Astrocyte (in vitro differentiated cells and primary cell): Measurements from ENCODE around the gene COL19A1. TPM values are rescaled to one million over a fixed set of nuclear protein-coding genes. Genes with fewer than 3 reads are reported as not detected.

Experiments
- DNase-seq: peaks from one replicate; pipeline ENCODE4 v3.0.0-alpha.2; 2010; ENCODE audit warnings: low read depth
- FAIRE-seq: peaks from 2 replicates; lab custom pipeline; 2011; peaks lifted over from hg19 to GRCh38; lab: Jason Lieb, UNC
- H2AFZ ChIP-seq: 2 replicates; pipeline ENCODE4 v1.6.0; 2012; ENCODE audit warnings: low read depth, low read length, inconsistent platforms
- H3K27ac ChIP-seq: 2 replicates; pipeline ENCODE4 v1.5.1; 2011; ENCODE audit warnings: low read depth, low read length, inconsistent platforms
- H3K27me3 ChIP-seq: 2 replicates; pipeline ENCODE4 v1.6.0; 2011; ENCODE audit warnings: low read length, inconsistent platforms; ENCODE audit not compliant: insufficient read depth
- H3K36me3 ChIP-seq: 2 replicates; pipeline ENCODE4 v1.5.1; 2011; ENCODE audit warnings: low read length, inconsistent platforms; ENCODE audit not compliant: insufficient read depth
- H3K4me1 ChIP-seq: 2 replicates; pipeline ENCODE4 v1.5.1; 2011; ENCODE audit warnings: low read length, inconsistent platforms; ENCODE audit not compliant: insufficient read depth
- H3K4me2 ChIP-seq: 2 replicates; pipeline ENCODE4 v1.6.0; 2012; ENCODE audit warnings: low read length, inconsistent platforms
- H3K4me3 ChIP-seq: 2 replicates; pipeline ENCODE4 v1.5.1; 2011; ENCODE audit warnings: low read depth, mild to moderate bottlenecking, low read length, inconsistent platforms; ENCODE audit not compliant: insufficient read depth
- H3K79me2 ChIP-seq: 2 replicates; pipeline ENCODE4 v1.6.0; 2012; ENCODE audit warnings: mild to moderate bottlenecking, low read length, inconsistent platforms; ENCODE audit not compliant: insufficient read depth
- H3K9ac ChIP-seq: 2 replicates; pipeline ENCODE4 v1.6.0; 2012; ENCODE audit warnings: mild to moderate bottlenecking, low read length, inconsistent platforms
- H3K9me3 ChIP-seq: 2 replicates; pipeline ENCODE4 v1.5.1; 2012; ENCODE audit warnings: low read depth, mild to moderate bottlenecking, low read length, inconsistent platforms; ENCODE audit not compliant: insufficient read depth
- H4K20me1 ChIP-seq: 2 replicates; pipeline ENCODE4 v1.6.0; 2012; ENCODE audit warnings: low read length, inconsistent platforms; ENCODE audit not compliant: insufficient read depth
- H3K27ac Mint-ChIP-seq: one replicate; pipeline ENCODE4 v1.8.0; 2021; ENCODE audit warnings: mild to moderate bottlenecking, mixed read lengths; ENCODE audit not compliant: unreplicated experiment
- H3K27me3 Mint-ChIP-seq: one replicate; pipeline ENCODE4 v1.8.0; 2021; ENCODE audit warnings: low read depth, mixed read lengths; ENCODE audit not compliant: unreplicated experiment
- H3K36me3 Mint-ChIP-seq: one replicate; pipeline ENCODE4 v1.8.0; 2021; ENCODE audit warnings: low read depth, mixed read lengths; ENCODE audit not compliant: unreplicated experiment
- H3K4me1 Mint-ChIP-seq: one replicate; pipeline ENCODE4 v1.8.0; 2021; ENCODE audit warnings: low read depth, mixed read lengths; ENCODE audit not compliant: unreplicated experiment
- H3K4me3 Mint-ChIP-seq: one replicate; pipeline ENCODE4 v1.8.0; 2021; ENCODE audit warnings: mild to moderate bottlenecking, moderate library complexity, mixed read lengths; ENCODE audit not compliant: unreplicated experiment
- H3K9me3 Mint-ChIP-seq: one replicate; pipeline ENCODE4 v1.8.0; 2021; ENCODE audit warnings: mild to moderate bottlenecking, mixed read lengths; ENCODE audit not compliant: unreplicated experiment
- EZH2 ChIP-seq: IDR thresholded peaks from 2 replicates; pipeline ENCODE4 v1.6.1; 2012; ENCODE audit warnings: mild to moderate bottlenecking, low read length, inconsistent platforms; ENCODE audit not compliant: insufficient read depth
- total RNA-seq: library from RNA; stranded (reverse); gene quantifications from 2 replicates; pipeline ENCODE4 v1.2.1, GENCODE V29; 2021
- TF ChIP-seq, protein P1 (sequence below): IDR thresholded peaks from 2 replicates; pipeline ENCODE4 v1.5.1; 2011; ENCODE audit warnings: low read depth, mild to moderate bottlenecking, inconsistent platforms, low read length, moderate library complexity; ENCODE audit not compliant: insufficient read depth

Gene COL19A1
- total RNA-seq, 1 donor from 2014 or later: 0.18 TPM

DNA sequence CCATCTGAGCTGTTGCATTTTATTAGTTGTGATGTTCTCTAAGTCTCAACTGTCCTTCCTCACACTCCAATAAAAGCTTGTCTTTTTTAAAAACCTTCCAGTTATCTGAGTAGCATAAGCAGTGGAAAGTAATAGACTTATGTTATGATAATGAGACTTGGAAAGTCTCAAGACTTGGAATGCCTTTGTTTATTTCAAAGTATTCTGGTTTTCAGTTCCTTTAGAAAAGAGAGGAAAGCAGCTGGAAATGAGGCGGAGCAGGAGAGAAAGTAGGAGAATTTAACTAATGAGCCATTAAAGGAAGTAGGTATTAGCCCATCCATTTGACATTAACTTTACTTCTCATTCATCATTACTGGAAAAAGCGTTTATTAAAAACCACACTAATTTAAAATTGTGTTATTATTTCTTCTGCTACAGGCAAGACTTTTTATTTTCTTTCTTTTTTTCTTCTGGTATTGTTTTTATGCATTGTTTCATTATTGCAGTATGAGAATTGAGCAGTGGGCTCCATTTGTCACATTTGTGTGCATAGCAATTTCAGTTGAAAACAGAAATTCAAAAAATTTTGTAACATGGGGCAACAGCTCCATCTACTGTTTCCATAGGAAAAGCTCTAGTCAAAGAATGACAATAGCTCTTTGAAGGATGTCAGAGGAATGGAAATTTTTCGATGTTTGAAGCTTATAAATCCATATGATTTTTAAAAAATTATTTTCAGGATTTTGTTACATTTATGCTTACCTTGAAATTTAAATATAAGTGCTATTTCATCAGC lies 241.7 kb downstream of the COL19A1 start:
- no peak overlapping the region for H3K27ac Mint-ChIP-seq
- no peak for TF ChIP-seq EZH2
- TF ChIP-seq, protein P1, sequence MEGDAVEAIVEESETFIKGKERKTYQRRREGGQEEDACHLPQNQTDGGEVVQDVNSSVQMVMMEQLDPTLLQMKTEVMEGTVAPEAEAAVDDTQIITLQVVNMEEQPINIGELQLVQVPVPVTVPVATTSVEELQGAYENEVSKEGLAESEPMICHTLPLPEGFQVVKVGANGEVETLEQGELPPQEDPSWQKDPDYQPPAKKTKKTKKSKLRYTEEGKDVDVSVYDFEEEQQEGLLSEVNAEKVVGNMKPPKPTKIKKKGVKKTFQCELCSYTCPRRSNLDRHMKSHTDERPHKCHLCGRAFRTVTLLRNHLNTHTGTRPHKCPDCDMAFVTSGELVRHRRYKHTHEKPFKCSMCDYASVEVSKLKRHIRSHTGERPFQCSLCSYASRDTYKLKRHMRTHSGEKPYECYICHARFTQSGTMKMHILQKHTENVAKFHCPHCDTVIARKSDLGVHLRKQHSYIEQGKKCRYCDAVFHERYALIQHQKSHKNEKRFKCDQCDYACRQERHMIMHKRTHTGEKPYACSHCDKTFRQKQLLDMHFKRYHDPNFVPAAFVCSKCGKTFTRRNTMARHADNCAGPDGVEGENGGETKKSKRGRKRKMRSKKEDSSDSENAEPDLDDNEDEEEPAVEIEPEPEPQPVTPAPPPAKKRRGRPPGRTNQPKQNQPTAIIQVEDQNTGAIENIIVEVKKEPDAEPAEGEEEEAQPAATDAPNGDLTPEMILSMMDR: peak; percentile 83
- peak; percentile 81 for FAIRE-seq

DNA sequence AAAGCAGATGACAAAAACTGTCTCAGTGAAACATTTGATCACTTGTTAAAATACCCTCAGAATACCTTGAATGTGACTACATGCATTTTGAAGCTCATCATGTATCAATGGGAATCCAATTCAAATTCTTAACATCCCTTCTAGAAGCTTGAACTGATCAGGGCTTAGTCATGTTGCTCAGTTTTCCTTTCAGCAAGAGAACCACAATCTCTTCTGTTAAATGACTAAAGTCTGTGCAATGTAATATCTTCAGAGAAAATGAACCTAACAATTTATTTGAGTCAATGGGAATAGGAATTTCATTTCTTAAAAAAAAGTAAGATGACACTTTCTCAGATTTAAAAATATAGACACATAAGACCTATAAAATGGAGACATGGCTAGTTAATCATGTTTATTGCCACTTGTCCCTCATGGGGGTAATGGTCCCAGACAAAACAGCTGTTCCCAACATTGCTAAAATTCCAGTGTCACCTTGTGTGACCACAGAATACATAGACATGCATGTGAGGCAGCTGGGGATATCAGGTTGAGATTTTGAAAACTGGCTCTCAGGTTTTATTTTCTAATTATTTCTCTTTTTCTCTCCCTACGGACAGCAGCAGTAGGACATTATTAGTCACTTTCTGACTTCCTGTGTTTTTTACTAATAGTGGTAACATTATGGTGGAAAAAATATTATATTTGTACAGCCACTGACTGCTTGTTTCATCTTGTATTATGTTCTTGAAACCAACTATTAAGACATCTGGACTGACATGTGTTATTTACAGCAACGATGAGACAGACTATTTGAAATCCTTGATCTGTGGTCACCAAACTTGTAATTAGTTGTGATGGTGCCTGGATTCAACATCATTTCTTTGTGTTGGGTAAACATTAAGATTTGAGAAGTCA lies 244.0 kb downstream of the COL19A1 start:
- no peaks in the 10 kb centered on the region for H3K9me3 ChIP-seq
- peak overlapping the region; percentile 17 for H3K4me2 ChIP-seq
- Mint-ChIP-seq H3K27me3 (peaks cover 3% of the 10 kb centered on the region), H3K9me3 (no peaks in the 10 kb centered on the region), H3K27ac (peak overlapping the region; percentile 70), H3K36me3 (no peaks in the 10 kb centered on the region), H3K4me3 (peak overlapping the region; percentile 36), H3K4me1 (peaks cover 15% of the 10 kb centered on the region)
- H3K4me1 ChIP-seq: no peaks in the 10 kb centered on the region
- no peak overlapping the region for H3K27ac ChIP-seq
- TF ChIP-seq EZH2: no peak
- TF ChIP-seq, protein P1: no peak
- DNase-seq: peak; percentile 3
- H4K20me1 ChIP-seq: no peaks in the 10 kb centered on the region
- H2AFZ ChIP-seq: no peak overlapping the region
- H3K4me3 ChIP-seq: no peak overlapping the region
- H3K36me3 ChIP-seq: no peaks in the 10 kb centered on the region
- no peaks in the 10 kb centered on the region for H3K79me2 ChIP-seq
- no peak for FAIRE-seq
- H3K9ac ChIP-seq: no peak overlapping the region
- H3K27me3 ChIP-seq: no peaks in the 10 kb centered on the region

More for the DNA sequence above, 241.7 kb downstream of the COL19A1 start:
- Histone ChIP-seq H3K36me3 (no peaks in the 10 kb centered on the region), H3K27ac (no peak overlapping the region), H3K4me2 (no peak overlapping the region), H3K9ac (no peak overlapping the region), H4K20me1 (no peaks in the 10 kb centered on the region), H3K4me3 (no peak overlapping the region), H3K9me3 (no peaks in the 10 kb centered on the region), H3K4me1 (no peaks in the 10 kb centered on the region), H3K79me2 (no peaks in the 10 kb centered on the region), H2AFZ (no peak overlapping the region), H3K27me3 (no peaks in the 10 kb centered on the region)
- H3K27me3 Mint-ChIP-seq: peaks cover 3% of the 10 kb centered on the region
- H3K4me1 Mint-ChIP-seq: peaks cover 15% of the 10 kb centered on the region
- H3K9me3 Mint-ChIP-seq: no peaks in the 10 kb centered on the region
- DNase-seq: peak; percentile 4
- H3K4me3 Mint-ChIP-seq: no peak overlapping the region
- no peaks in the 10 kb centered on the region for H3K36me3 Mint-ChIP-seq
